ENCODE measurements around the gene STIM1.

The STIM1 gene

GRCh38 chr11:3981084-3981633 lies 125.7 kb downstream of the STIM1 start:
- DNase-seq, result no peak
- Histone ChIP-seq H4K20me1 (ENCODE audit: insufficient read depth, low read length) (no peaks in the 10 kb centered on the region), H3K4me1 (ENCODE audit: insufficient read depth, low read length) (peaks cover 17% of the 10 kb centered on the region), H3K27me3 (ENCODE audit: insufficient read depth, low read length, poor library complexity) (no peaks in the 10 kb centered on the region), H3K36me3 (ENCODE audit: insufficient read depth, low read length) (no peaks in the 10 kb centered on the region; the same call in 1 of the 2 replicates), H3K9me3 (ENCODE audit: insufficient read depth, low read length, severe bottlenecking) (no peaks in the 10 kb centered on the region), H3K79me2 (ENCODE audit: insufficient read depth, low read length) (peaks cover 31% of the 10 kb centered on the region), H3K4me3 (ENCODE audit: low read depth in 1 of 2, low read length in 2 of 2) (no peak overlapping the region), H2AFZ (ENCODE audit: low read depth, low read length) (no peak overlapping the region), H3K27ac (ENCODE audit: low read length) (no peak overlapping the region), H3K9ac (ENCODE audit: low read depth, low read length) (no peak overlapping the region), H3K4me2 (ENCODE audit: insufficient read depth, low read length) (no peak overlapping the region)
- ATAC-seq (ENCODE audit: insufficient read depth, low read depth), result no peak
- TF ChIP-seq EZH2 (IDR thresholded peaks at IDR 0.05; ENCODE audit: borderline replicate concordance, low read depth, low read length, severe bottlenecking) (no peak), CTCF (IDR thresholded peaks at IDR 0.05; ENCODE audit: borderline replicate concordance, extremely low read depth, low read length, poor library complexity, severe bottlenecking) (no peak)

GRCh38 chr11:3982431-3982830 lies 127.0 kb downstream of the STIM1 start:
- Histone ChIP-seq H3K4me1 (ENCODE audit: insufficient read depth, low read length) (peaks cover 17% of the 10 kb centered on the region), H3K36me3 (ENCODE audit: insufficient read depth, low read length) (no peaks in the 10 kb centered on the region; the same call in 1 of the 2 replicates), H3K27me3 (ENCODE audit: insufficient read depth, low read length, poor library complexity) (no peaks in the 10 kb centered on the region), H3K9me3 (ENCODE audit: insufficient read depth, low read length, severe bottlenecking) (no peaks in the 10 kb centered on the region), H3K79me2 (ENCODE audit: insufficient read depth, low read length) (peaks cover 31% of the 10 kb centered on the region), H4K20me1 (ENCODE audit: insufficient read depth, low read length) (no peaks in the 10 kb centered on the region), H3K27ac (ENCODE audit: low read length) (no peak overlapping the region), H3K9ac (ENCODE audit: low read depth, low read length) (no peak overlapping the region), H3K4me2 (ENCODE audit: insufficient read depth, low read length) (no peak overlapping the region), H3K4me3 (ENCODE audit: low read depth in 1 of 2, low read length in 2 of 2) (no peak overlapping the region), H2AFZ (ENCODE audit: low read depth, low read length) (no peak overlapping the region)
- DNase-seq, result no peak
- no peak for ATAC-seq (ENCODE audit: insufficient read depth, low read depth)
- no peak for TF ChIP-seq EZH2 (IDR thresholded peaks at IDR 0.05; ENCODE audit: borderline replicate concordance, low read depth, low read length, severe bottlenecking)
- no peak for TF ChIP-seq CTCF (IDR thresholded peaks at IDR 0.05; ENCODE audit: borderline replicate concordance, extremely low read depth, low read length, poor library complexity, severe bottlenecking)

GRCh38 chr11:3983101-3983500 lies 127.6 kb downstream of the STIM1 start:
- peak; percentile 86 for ATAC-seq (ENCODE audit: insufficient read depth, low read depth)
- peaks cover 33% of the 10 kb centered on the region for H3K79me2 ChIP-seq (ENCODE audit: insufficient read depth, low read length)
- H2AFZ ChIP-seq (ENCODE audit: low read depth, low read length), result no peak overlapping the region
- TF ChIP-seq EZH2 (IDR thresholded peaks at IDR 0.05; ENCODE audit: borderline replicate concordance, low read depth, low read length, severe bottlenecking) (no peak), CTCF (IDR thresholded peaks at IDR 0.05; ENCODE audit: borderline replicate concordance, extremely low read depth, low read length, poor library complexity, severe bottlenecking) (no peak)
- no peaks in the 10 kb centered on the region for H3K27me3 ChIP-seq (ENCODE audit: insufficient read depth, low read length, poor library complexity)
- H3K4me3 ChIP-seq (ENCODE audit: low read depth in 1 of 2, low read length in 2 of 2), result no peak overlapping the region
- peaks cover 17% of the 10 kb centered on the region for H3K4me1 ChIP-seq (ENCODE audit: insufficient read depth, low read length)
- H3K4me2 ChIP-seq (ENCODE audit: insufficient read depth, low read length), result no peak overlapping the region
- no peaks in the 10 kb centered on the region for H4K20me1 ChIP-seq (ENCODE audit: insufficient read depth, low read length)
- no peaks in the 10 kb centered on the region; the same call in 1 of the 2 replicates for H3K36me3 ChIP-seq (ENCODE audit: insufficient read depth, low read length)
- H3K9me3 ChIP-seq (ENCODE audit: insufficient read depth, low read length, severe bottlenecking), result no peaks in the 10 kb centered on the region
- H3K27ac ChIP-seq (ENCODE audit: low read length), result peak overlapping the region; percentile 45; the same call in 1 of the 2 replicates
- DNase-seq, result peak; percentile 53
- H3K9ac ChIP-seq (ENCODE audit: low read depth, low read length), result no peak overlapping the region

Data from DND-41 (cell line).